ENCODE results near the gene SGIP1.

SGIP1 gene, protein sequence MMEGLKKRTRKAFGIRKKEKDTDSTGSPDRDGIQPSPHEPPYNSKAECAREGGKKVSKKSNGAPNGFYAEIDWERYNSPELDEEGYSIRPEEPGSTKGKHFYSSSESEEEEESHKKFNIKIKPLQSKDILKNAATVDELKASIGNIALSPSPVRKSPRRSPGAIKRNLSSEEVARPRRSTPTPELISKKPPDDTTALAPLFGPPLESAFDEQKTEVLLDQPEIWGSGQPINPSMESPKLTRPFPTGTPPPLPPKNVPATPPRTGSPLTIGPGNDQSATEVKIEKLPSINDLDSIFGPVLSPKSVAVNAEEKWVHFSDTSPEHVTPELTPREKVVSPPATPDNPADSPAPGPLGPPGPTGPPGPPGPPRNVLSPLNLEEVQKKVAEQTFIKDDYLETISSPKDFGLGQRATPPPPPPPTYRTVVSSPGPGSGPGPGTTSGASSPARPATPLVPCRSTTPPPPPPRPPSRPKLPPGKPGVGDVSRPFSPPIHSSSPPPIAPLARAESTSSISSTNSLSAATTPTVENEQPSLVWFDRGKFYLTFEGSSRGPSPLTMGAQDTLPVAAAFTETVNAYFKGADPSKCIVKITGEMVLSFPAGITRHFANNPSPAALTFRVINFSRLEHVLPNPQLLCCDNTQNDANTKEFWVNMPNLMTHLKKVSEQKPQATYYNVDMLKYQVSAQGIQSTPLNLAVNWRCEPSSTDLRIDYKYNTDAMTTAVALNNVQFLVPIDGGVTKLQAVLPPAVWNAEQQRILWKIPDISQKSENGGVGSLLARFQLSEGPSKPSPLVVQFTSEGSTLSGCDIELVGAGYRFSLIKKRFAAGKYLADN

DNA sequence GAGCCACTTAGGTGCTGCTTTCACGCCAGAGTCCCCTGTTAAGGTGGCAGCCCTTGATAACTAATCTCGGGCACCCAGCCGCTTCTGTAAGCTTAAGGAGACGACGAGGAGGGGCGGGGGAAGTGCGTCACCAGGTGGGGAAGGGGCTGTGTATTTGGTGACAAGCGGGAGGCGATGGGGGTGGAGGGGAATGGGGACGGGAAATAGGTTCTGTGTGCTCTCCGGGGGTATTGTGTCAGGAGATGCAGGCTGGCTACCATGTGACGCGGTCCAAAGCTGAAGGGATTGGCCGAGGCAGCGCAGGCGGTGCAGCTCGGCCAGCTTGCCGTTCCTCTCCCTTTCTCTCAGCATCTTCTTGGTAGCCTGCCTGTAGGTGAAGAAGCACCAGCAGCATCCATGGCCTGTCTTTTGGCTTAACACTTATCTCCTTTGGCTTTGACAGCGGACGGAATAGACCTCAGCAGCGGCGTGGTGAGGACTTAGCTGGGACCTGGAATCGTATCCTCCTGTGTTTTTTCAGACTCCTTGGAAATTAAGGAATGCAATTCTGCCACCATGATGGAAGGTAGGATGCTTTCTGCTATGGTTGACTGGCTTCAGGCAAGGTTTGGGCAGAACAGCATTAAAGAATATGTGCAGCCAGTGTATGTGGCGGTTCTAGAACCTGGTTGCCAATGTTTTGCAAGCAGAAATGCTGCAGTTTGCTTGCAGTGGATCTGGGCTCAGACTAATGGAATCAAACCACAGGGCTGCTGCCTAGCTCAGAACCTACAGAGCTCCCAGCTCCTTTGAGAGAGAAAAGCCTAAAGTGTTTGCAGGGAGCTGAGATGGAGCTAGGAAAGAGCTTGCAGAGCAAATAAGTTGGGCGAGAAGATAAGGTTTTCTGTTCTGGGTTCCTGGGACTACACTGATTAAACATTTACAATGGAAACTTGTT lies at the start of gene SGIP1:
Gene SGIP1, plus strand, starts transcription at position 350 of the 937 bp plus-strand sequence. Its CDS starts 206 bp downstream, at position 556.
- no peak for DNase-seq

DNA sequence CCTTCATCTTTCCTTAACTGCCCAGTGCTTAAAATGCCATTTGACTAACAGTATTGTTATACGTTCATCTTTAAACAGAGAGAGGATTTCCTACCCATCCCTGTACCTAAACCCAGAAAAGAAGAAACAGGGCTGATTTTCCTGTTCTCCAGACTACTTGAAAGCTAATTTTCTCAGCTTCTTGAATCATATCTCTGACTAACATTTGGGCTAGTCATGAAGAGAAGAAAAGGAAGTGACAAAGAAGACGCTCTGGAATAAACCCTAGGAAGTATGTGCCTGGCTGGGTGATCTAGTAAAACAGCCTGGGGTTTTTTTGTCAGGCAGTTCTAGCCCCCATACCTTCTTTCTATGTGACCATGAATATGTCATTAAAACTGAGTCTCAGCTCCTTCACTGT lies 44.8 kb upstream of the SGIP1 start:
- no peak for DNase-seq

GRCh38 chr1:66489972-66490601 lies 43.9 kb upstream of the SGIP1 start:
- DNase-seq: no peak

DNA sequence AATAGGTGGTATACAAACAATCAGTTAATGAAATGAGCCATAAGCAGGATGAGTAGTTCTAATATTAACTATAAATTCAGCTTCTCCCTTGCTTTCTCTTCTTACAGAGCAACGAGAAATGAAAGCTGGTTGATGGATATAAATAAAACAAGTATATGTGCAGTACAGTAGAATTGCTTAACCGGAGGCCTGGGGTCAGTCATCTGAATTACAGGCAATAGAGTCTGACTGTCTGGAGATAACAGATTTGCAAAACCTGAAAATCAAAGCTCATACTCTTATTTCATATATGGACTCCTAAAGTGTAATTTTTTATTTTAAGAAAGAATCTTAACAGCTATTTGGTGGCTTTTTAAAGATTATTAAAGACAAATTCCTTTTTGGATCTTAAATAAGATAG lies 43.1 kb upstream of the SGIP1 start:
- DNase-seq: no peak

DNA sequence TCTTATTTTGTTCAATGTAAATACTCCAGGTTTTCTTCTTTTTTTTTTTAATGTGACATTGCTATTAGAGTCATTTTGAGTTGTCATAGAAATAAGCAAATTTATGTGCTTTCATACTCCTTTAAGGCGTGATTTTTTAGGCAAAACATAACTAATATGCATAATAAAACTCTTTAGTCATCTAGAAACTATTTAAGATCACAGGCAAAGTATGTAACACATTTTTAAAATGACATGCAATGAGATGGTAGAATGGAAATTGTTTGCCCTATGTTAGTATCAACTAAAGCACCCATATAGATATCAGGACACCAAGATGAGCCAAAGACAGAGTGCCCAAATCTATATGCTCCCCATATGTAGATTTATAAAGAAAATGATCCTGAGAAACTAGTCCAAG lies 41.5 kb upstream of the SGIP1 start:
- no peak for DNase-seq

DNA sequence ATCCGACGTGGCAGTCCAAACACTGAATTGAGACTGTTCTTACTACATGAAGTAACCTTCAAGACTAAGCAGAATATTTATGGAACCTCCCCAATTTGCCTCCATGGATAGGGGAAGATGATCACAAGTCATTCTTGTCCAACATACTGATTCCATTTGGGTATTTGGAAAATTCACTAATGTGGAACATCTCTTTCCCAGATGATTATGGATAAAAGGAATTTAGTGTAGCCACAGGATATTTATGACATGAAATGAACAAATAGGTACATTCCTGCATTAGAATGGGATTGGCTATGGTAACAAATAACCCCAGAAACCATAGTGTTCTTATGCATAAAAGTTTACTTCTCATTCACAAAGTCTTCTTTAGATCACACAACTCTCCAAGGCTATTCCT lies 40.2 kb upstream of the SGIP1 start:
- no peak for DNase-seq

- no peak for DNase-seq
Measured at GRCh38 chr1:66494482-66494881, 39.5 kb upstream of the SGIP1 start.

DNA sequence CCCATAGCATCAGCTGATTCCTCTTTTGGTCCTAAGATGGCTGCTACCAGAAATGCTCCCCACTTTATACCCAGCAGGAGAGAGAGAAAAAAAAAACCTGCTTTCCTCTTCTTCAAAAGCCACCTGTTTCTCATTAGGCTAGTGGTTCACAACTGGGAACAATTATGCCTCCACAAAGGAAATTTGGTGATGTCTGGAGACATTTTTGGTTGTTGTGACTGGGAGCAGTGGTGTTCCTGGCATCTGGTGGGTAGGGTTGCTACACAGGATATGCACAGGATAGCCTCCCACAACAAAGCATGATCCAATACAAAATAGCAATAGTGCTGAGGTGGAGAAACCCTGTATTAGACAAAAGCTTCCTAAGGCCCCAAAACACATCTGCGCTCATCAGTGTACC lies 38.5 kb upstream of the SGIP1 start:
- no peak for DNase-seq

GRCh38 chr1:66497910-66498309 lies 36.0 kb upstream of the SGIP1 start:
- DNase-seq: no peak

DNA sequence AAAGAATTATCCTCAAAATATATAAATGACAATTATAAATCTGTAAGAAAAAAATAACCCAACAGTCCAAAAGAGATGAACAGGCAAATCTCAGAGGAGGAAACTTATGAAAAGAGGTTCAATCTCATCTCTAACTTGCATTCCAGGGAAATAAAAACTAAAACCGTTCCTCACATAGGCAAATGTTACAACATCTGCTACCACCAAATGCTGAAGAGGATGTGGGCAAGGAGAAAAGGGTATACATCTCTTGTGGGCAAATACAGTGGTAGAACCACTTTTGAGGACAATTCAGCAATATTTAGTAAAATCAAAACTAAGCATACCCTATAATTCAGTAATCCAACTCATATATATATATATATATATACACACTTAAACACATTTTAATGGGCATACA lies 33.7 kb upstream of the SGIP1 start:
- no peak for DNase-seq

DNA sequence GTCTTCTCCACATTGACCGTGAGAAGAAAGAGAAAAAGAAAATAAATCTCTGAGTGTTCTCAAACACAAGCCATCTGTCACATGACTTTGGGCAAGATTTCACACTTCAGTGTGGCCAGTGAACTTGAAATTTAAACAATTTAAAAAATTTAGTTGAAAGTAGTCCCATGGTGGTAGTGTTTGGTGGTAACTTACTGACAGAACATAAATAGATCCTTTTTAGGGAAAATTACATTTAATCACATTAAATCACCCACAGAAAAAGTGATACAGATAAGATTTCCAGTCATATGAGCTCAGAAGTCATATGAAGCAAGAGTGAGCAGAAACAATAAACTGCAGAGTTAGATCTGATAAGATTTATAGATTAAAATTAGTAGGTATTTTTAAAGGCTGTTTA lies 31.9 kb upstream of the SGIP1 start:
- no peak for DNase-seq

DNA sequence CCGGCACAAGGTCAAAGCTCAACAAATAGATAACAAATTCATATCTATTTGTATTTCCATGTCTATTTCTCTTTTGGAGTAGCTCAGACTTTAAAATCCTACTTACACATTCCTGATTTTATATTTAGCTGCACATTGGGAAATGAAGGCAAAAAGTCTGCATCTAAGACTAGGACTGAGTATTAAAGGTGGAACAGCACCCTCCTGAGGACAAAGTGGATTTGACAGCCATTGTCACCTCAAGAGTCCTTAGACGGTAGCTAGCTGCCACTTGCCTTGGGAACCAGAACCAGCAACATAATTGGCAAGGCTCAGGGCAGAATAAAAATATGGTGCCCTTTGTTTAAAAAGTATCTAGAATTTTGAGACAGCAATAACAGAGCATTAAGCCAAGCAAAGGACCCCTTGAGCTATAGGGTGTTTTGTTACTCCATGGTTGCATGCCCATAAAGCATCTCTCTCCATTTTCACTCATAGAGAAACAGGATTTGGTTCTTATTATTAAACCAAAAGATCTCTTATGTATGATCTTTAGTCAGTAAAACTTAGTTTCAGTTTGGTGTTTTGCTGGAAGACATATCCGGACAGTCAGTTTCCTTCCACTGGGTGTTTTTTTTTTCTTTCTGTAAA lies 30.0 kb upstream of the SGIP1 start:
- DNase-seq: no peak

DNA sequence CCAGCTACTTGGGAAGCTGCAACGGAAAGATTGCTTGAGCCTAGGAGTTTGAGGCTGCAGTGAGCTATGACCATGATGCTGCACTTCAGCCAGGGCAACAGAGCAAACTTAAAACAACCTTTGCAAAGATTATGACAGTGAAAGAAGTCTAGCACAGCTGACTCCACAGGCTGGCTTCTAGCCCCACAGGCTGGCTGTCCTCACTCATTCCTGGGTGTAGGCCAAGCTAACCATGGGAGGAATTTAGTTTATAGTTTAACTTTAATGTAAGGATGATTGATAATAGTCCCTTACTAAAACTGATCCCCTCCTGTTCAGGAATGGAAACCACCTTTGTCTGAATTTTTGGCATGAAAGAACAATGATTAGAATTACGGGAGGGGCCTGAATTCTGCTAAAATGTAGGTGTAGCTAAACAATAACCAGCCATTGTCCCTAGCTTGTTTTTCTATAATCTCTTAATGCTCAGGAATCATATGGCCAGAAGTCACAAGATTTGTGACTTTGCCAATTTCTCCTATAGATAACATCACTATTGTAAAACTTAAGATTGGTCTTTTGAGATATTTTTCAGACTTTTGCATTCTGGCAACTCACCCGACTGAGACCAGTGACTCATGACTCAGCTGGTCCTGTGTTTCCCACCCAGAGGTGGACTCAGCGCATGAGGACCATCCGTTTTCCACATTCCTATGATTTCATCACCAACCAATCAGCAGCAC lies 28.1 kb upstream of the SGIP1 start:
- no peak for DNase-seq

DNA sequence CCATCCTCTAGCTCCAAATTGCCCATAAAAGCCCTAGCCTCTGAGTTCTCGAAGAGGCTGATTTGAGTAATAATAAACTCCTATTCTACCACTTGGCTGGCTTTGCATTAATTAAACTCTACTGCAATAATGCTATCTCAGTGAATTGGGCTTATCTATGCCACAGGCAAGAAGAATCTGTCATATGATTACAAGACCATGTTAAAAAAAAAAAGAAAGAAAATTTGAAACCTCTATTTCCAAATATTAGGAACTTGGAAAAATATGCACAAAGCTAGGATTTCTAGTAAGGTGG lies 27.6 kb upstream of the SGIP1 start:
- no peak for DNase-seq

DNA sequence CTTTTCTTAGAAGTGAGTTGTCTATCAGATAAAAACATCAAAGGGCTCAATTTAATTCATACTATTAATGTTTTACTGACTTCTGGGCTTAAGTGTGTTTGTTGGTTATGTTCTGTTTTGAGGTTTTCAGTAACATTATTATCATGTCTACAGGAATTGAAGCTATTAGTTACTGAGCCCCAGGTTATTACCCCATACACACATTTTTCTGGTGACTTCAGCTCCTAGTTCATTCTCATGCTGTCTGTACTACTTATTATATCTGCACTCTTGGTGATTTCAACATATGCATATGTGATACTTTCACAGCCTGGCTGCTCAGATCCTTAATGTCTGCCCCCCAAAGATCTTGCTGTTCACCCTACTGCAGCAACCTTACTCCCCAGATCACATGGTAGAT lies 27.0 kb upstream of the SGIP1 start:
- DNase-seq: no peak

DNA sequence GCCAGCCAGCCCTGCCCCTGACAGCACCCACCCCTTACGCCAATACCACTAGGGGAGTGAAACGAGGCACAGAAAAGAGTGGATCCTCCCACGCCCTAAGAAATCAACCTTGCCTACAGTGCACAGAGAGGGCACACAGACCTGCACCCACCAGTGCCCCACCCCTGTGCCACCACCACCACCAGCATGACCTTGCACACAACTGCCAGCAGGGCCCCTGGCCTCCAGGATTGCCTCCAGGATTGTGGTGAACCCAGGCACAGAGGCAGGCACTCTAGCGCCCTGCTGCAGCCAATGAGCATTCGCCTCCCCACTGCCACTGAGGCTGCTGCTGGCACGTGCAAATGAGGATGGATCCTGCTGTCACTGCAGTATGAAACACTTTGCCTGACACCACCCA lies 23.5 kb upstream of the SGIP1 start:
- no peak for DNase-seq

DNA sequence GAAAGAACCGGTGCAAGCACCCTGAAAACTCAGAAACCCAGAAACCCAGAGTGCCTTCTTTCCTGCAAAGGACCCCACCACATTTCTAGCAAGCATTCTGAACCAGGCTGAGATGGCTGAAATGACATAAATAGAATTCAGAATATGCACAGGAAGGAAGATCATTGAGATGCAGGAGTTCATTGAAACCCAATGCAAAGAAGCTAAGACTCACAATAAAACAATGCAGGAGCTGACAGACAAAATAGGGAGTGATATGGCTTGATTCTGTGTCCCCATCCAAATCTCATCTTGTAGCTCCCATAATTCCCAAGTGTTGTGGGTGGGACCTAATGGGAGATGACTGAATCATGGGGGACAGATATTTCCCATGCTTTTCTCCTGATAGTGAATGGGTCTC lies 22.8 kb upstream of the SGIP1 start:
- no peak for DNase-seq

GRCh38 chr1:66517959-66518358 lies 16.0 kb upstream of the SGIP1 start:
- no peak for DNase-seq

DNA sequence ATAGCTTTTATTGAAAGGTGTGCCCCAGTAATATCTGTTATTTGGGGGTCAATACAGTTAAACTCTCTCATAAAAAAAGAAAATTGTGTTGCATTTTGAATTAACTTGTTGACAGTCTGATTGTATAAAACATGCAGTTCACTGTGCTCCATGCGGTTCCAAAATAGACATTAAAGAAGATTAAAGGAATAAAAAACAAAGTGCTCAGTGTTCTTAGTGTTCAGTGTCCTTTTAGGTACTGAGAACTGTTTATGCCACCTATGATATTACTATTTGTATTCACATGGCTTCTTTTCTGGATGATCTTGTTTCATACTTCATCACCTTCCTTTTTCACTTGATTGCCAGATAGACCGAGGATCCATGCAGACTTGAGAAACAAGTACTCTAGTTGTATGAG lies 15.3 kb upstream of the SGIP1 start:
- DNase-seq: no peak

DNA sequence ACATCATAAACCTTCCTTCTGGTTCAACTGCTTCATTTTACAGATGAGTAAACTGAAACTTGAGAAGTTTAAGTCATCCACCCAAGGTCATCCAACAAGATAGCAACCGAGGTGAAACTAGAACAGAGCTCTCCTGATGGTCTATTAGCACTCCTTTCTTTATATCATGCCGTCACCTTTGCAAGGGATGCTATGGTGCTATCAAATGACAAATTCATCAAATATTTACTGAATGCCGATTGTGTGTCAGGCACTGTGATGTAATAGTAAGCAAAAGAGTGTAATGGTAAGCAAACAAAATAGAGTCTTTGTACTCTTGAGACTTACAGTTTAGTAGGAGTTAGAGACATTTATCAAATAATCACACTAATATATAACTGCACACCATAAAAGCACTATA lies 14.0 kb upstream of the SGIP1 start:
- no peak for DNase-seq

DNA sequence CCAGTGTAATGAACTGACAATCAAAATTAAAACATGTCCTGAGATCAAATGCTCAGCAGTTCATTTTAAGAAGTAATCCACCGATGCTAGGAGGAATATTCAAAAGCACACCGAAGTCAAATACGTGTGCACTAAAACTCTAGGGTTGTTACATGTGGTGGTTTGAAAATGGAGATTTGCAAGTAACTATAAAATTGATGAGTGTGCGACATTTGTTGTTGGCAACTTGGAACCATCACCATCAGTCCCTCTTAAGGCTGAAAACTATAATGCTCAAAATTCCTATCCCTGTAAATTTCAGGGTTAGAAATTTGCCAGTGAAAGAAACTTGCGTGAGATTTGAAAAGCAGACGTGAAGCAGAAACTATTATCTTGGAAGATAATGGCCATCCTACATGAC lies 13.3 kb upstream of the SGIP1 start:
- no peak for DNase-seq

Measured in GF-D8 (cell line).